OCI-LY7 (cell line): ENCODE results near the gene APPL2. TPM values are rescaled to one million over a fixed set of nuclear protein-coding genes. Genes with fewer than 3 reads are reported as not detected.

Experiments used
- BruUV-seq: library from RNA; stranded (reverse); fragments of 400-500 nt; replicated peaks from 2 replicates; lab custom pipeline; 2021; lab: Mats Ljungman, UMichigan
- CTCF ChIA-PET: fragments of 300-600 bp; sonication (Branson Sonifier 250); formaldehyde crosslinking; loops from one replicate; lab custom pipeline; 2022; ENCODE audit warnings: antibody characterized with exemption; ENCODE audit not compliant: unreplicated experiment; lab: Charles Lee
- POLR2A ChIA-PET: fragments of 300-600 bp; sonication (Branson Sonifier 250); formaldehyde crosslinking; loops from one replicate; lab custom pipeline; 2022; ENCODE audit warnings: antibody characterized with exemption; lab: Charles Lee
- DNase-seq: peaks from one replicate; pipeline ENCODE4 v3.0.0-alpha.2; 2015; ENCODE audit warnings: low spot score
- H2AFZ ChIP-seq: fragments of 200-600 bp; sonication (generic), shearing (Covaris generic); 2 replicates; pipeline ENCODE4 v1.6.1; 2014; ENCODE audit warnings: mild to moderate bottlenecking, antibody characterized with exemption, low read length, moderate library complexity
- H3K27ac ChIP-seq: fragments of 200-600 bp; sonication (generic); 2 replicates; pipeline ENCODE4 v1.5.1; 2014; ENCODE audit warnings: mixed run types, low read depth, mild to moderate bottlenecking, moderate library complexity, low read length, inconsistent platforms; ENCODE audit not compliant: poor library complexity, severe bottlenecking
- H3K36me3 ChIP-seq: fragments of 200-600 bp; sonication (generic); 2 replicates; pipeline ENCODE4 v1.6.1; 2014; ENCODE audit warnings: mild to moderate bottlenecking, antibody characterized with exemption, low read length, moderate library complexity, mixed read lengths; ENCODE audit not compliant: insufficient read depth
- H3K4me1 ChIP-seq: fragments of 200-600 bp; sonication (generic); 2 replicates; pipeline ENCODE4 v1.5.1; 2014; ENCODE audit warnings: mild to moderate bottlenecking, low read length; ENCODE audit not compliant: insufficient read depth, poor library complexity, severe bottlenecking
- H3K4me2 ChIP-seq: fragments of 200-600 bp; sonication (generic); 2 replicates; pipeline ENCODE4 v1.6.1; 2014; ENCODE audit warnings: mild to moderate bottlenecking, low read length
- H3K4me3 ChIP-seq: fragments of 200-600 bp; sonication (generic); 2 replicates; pipeline ENCODE4 v1.5.1; 2014; ENCODE audit warnings: mild to moderate bottlenecking, low read depth, low read length; ENCODE audit not compliant: poor library complexity, severe bottlenecking
- H3K79me2 ChIP-seq: fragments of 200-600 bp; sonication (generic); 2 replicates; pipeline ENCODE4 v1.6.1; 2016; ENCODE audit warnings: low read depth, mild to moderate bottlenecking, low read length, moderate library complexity, mixed read lengths; ENCODE audit not compliant: insufficient read depth
- H3K9me2 ChIP-seq: fragments of 200-600 bp; sonication (generic); 2 replicates; pipeline ENCODE4 v1.6.1; 2016; ENCODE audit warnings: mild to moderate bottlenecking, low read length, mixed read lengths; ENCODE audit not compliant: insufficient read depth
- H3K9me3 ChIP-seq: fragments of 200-600 bp; sonication (generic); 2 replicates; pipeline ENCODE4 v1.6.1; 2014; ENCODE audit warnings: mild to moderate bottlenecking, mixed run types, low read length, mixed read lengths
- H4K20me1 ChIP-seq: fragments of 200-600 bp; sonication (generic); 2 replicates; pipeline ENCODE4 v1.6.1; 2014; ENCODE audit warnings: mild to moderate bottlenecking, antibody characterized with exemption, low read length, moderate library complexity, mixed read lengths; ENCODE audit not compliant: insufficient read depth
- EZH2phosphoT487 ChIP-seq: fragments of 200-600 bp; sonication (generic); IDR thresholded peaks from 2 replicates; pipeline ENCODE4 v1.6.1; 2018; ENCODE audit warnings: low read depth, borderline replicate concordance, mild to moderate bottlenecking, mixed run types, antibody characterized with exemption, low read length, moderate library complexity, mixed read lengths
- intact Hi-C: fragments of 100-400 bp; cut with micrococcal nuclease; formaldehyde crosslinking; loops from one replicate; pipeline ENCODE4 v1.10.0; 2022; ENCODE audit not compliant: unreplicated experiment
- total RNA-seq, 2 experiments: library from RNA; depleted of rRNA in 1 of 2; stranded (reverse); fragments of >200 nt in 1 of 2; shearing (Covaris generic) in 1 of 2; gene quantifications; 2 replicates each; pipeline ENCODE4 v1.2.3, GENCODE V29; 2014 to 2022
- TF ChIP-seq, protein P1 (sequence below): fragments of 200-600 bp; sonication (generic); conservative IDR thresholded peaks from 2 replicates; pipeline ENCODE4 v1.5.1; 2014; ENCODE audit warnings: mild to moderate bottlenecking, antibody characterized with exemption, low read length, moderate library complexity, mixed read lengths

The APPL2 gene
- total RNA-seq, 2 experiments from 2014 or later, result 18.8 to 29.1 TPM

DNA sequence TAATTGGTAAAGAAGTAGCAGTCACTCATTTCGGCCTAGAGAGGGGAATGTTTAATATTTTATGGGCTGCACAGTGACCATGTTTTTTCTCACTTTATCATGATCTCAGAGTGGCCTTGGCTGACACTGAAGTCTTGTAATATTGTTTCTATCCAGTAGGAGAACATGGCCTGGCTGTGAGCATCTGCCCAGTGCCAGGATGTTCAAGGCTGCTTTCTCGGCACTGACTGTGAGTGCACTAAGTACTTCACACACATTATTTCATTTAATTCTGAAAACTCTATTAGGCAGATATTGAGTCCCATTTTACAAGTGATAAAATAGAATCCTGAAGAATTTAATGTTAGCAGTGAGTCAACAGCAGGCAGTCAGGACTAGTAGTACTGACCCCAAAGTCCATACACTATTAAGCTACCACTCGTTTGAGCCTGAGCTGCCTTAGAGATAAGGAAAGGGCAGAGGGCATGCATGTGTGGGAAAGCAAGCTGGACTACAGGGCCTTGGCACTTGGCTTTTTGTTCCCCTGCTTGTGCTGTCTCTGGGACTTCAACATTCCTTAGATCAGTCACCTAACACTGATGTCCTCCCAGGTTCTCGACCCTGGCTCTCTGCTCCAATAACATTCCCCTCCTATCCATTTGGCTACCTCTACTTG, 42.2 kb upstream of the APPL2 start:
- intact Hi-C loops, result no loop called here
- no TSS peak for BruUV-seq
- Histone ChIP-seq H3K36me3 (no peaks in the 10 kb centered on the region), H3K9me2 (no peaks in the 10 kb centered on the region), H3K27ac (no peak overlapping the region), H3K4me3 (no peak overlapping the region), H3K4me2 (no peak overlapping the region), H3K4me1 (peaks cover 9% of the 10 kb centered on the region), H4K20me1 (no peaks in the 10 kb centered on the region), H2AFZ (no peak overlapping the region), H3K9me3 (no peaks in the 10 kb centered on the region), H3K79me2 (no peaks in the 10 kb centered on the region)
- CTCF ChIA-PET, result no interaction called here
- TF ChIP-seq EZH2phosphoT487, result no peak
- TF ChIP-seq, protein P1, sequence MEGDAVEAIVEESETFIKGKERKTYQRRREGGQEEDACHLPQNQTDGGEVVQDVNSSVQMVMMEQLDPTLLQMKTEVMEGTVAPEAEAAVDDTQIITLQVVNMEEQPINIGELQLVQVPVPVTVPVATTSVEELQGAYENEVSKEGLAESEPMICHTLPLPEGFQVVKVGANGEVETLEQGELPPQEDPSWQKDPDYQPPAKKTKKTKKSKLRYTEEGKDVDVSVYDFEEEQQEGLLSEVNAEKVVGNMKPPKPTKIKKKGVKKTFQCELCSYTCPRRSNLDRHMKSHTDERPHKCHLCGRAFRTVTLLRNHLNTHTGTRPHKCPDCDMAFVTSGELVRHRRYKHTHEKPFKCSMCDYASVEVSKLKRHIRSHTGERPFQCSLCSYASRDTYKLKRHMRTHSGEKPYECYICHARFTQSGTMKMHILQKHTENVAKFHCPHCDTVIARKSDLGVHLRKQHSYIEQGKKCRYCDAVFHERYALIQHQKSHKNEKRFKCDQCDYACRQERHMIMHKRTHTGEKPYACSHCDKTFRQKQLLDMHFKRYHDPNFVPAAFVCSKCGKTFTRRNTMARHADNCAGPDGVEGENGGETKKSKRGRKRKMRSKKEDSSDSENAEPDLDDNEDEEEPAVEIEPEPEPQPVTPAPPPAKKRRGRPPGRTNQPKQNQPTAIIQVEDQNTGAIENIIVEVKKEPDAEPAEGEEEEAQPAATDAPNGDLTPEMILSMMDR, result 0 out of 2 replicates have a peak, but pooled peaks have one; percentile 25
- peak; percentile 7 for DNase-seq
- POLR2A ChIA-PET, result no interaction called here

DNA sequence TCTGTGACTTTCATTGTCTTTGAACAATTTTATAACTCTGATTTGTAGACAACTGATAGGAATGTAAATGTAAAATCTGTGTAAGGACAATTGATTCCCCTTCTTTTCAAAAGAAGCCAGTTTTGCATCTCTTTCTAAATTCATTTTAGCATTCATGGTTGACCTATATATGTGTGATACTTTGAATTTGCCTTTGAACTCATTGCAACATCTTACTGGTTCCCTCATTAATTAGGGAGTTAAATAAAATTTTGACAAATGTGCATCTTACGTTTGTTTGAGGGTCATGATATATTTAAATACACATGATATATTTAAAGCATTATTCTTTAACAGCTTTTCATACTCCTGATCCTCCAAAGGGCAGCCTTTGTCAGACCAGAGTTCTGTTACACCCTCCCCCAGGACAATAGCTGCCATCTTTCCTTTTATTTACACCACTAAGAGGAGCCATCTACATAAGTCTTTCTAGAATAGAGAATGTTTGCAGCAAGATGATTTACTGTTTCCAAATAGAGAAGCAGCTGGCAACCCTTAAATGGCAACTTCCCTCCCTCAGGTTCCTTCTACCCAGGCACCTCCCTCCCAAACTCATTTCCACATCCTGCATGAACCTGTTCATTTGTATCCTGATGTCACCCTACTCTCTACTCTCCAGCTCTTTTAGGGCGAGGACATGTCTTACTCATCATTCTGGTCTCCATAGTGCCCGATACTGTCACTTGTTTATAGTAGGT, 40.2 kb upstream of the APPL2 start:
- H3K27ac ChIP-seq, result no peak overlapping the region
- H3K4me3 ChIP-seq, result no peak overlapping the region
- BruUV-seq, result no TSS peak
- H3K4me1 ChIP-seq, result peaks cover 9% of the 10 kb centered on the region
- ChIA-PET POLR2A (interaction anchor here (0.8 kb wide), 1 partner anchor 30 kb away, joined by 3 read pairs; no protein-coding TSS in a partner anchor), CTCF (no interaction called here)
- DNase-seq, result peak; percentile 9
- no peaks in the 10 kb centered on the region for H4K20me1 ChIP-seq
- H2AFZ ChIP-seq, result no peak overlapping the region
- no peaks in the 10 kb centered on the region; the same call in 1 of the 2 replicates for H3K9me3 ChIP-seq
- no peaks in the 10 kb centered on the region for H3K79me2 ChIP-seq
- TF ChIP-seq, protein P1, result no peak
- TF ChIP-seq EZH2phosphoT487, result no peak
- H3K9me2 ChIP-seq, result no peaks in the 10 kb centered on the region
- H3K4me2 ChIP-seq, result no peak overlapping the region
- intact Hi-C loops, result no loop called here
- H3K36me3 ChIP-seq, result no peaks in the 10 kb centered on the region

DNA sequence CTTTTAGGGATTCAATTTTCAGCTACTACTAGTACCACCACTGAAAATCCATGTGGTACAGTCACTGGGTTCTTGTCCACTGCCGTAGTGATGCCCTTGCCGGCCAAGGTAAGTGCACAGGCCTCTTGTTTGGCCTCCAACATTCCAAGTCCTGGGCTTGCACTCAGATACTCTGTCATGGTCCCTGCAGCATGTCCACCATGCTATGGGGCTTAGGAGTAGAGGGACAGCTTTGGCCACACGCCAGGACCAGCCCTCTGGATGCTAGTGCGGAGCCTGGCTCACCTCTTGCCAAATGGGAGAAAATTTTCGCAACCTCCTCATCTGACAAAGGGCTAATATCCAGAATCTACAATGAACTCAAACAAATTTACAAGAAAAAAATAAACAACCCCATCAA, 38.6 kb upstream of the APPL2 start:
- no peaks in the 10 kb centered on the region; the same call in 1 of the 2 replicates for H3K9me3 ChIP-seq
- BruUV-seq, result no TSS peak
- no peaks in the 10 kb centered on the region for H3K36me3 ChIP-seq
- ChIA-PET POLR2A (no interaction called here), CTCF (no interaction called here)
- no peak overlapping the region for H3K27ac ChIP-seq
- H4K20me1 ChIP-seq, result no peaks in the 10 kb centered on the region
- TF ChIP-seq, protein P1, result no peak
- TF ChIP-seq EZH2phosphoT487, result no peak
- H3K4me3 ChIP-seq, result no peak overlapping the region
- intact Hi-C loops, result no loop called here
- H3K4me1 ChIP-seq, result peaks cover 9% of the 10 kb centered on the region
- no peaks in the 10 kb centered on the region for H3K79me2 ChIP-seq
- no peaks in the 10 kb centered on the region for H3K9me2 ChIP-seq
- DNase-seq, result no peak
- no peak overlapping the region for H2AFZ ChIP-seq
- H3K4me2 ChIP-seq, result no peak overlapping the region
